HUES48 (cell line): ENCODE measurements around the gene RB1.

Experiments used
- H3K27ac ChIP-seq: one replicate; pipeline ENCODE4 v1.7.0; 2013; ENCODE audit warnings: low read depth, low read length, inconsistent platforms
- H3K27me3 ChIP-seq: 2 replicates; pipeline ENCODE4 v1.6.1; 2013; ENCODE audit warnings: mild to moderate bottlenecking, low read length; ENCODE audit not compliant: control insufficient read depth, insufficient read depth
- H3K36me3 ChIP-seq: 2 replicates; pipeline ENCODE4 v1.6.1; 2013; ENCODE audit warnings: low read length; ENCODE audit not compliant: control insufficient read depth, insufficient read depth
- H3K4me1 ChIP-seq: 2 replicates; pipeline ENCODE4 v1.6.1; 2013; ENCODE audit warnings: mild to moderate bottlenecking, low read length; ENCODE audit not compliant: control insufficient read depth, insufficient read depth
- H3K4me3 ChIP-seq: 2 replicates; pipeline ENCODE4 v1.5.1; 2013; ENCODE audit warnings: mild to moderate bottlenecking, low read depth, low read length
- H3K9ac ChIP-seq: 2 replicates; pipeline ENCODE4 v1.6.1; 2013; ENCODE audit warnings: mild to moderate bottlenecking, low read depth, low read length, moderate library complexity
- H3K9me3 ChIP-seq: 2 replicates; pipeline ENCODE4 v1.6.1; 2013; ENCODE audit warnings: low read length; ENCODE audit not compliant: control insufficient read depth, insufficient read depth

Gene RB1

DNA sequence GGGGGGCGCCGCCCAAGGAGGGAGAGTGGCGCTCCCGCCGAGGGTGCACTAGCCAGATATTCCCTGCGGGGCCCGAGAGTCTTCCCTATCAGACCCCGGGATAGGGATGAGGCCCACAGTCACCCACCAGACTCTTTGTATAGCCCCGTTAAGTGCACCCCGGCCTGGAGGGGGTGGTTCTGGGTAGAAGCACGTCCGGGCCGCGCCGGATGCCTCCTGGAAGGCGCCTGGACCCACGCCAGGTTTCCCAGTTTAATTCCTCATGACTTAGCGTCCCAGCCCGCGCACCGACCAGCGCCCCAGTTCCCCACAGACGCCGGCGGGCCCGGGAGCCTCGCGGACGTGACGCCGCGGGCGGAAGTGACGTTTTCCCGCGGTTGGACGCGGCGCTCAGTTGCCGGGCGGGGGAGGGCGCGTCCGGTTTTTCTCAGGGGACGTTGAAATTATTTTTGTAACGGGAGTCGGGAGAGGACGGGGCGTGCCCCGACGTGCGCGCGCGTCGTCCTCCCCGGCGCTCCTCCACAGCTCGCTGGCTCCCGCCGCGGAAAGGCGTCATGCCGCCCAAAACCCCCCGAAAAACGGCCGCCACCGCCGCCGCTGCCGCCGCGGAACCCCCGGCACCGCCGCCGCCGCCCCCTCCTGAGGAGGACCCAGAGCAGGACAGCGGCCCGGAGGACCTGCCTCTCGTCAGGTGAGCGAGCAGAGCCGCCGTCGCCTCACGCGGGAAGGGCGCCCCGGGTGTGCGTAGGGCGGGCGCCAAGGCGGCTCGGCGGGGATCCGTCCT lies at the start of gene RB1:
RB1 (plus strand) TSS at position 393 of the 784 bp plus-strand sequence; CDS start at position 555, 162 bp downstream.
- peak within 1 kb of the TSS; percentile 97 for H3K4me3 ChIP-seq
- H3K9ac ChIP-seq = peak within 1 kb of the TSS; percentile 97
- H3K27ac ChIP-seq = peak within 1 kb of the TSS; percentile 97

DNA sequence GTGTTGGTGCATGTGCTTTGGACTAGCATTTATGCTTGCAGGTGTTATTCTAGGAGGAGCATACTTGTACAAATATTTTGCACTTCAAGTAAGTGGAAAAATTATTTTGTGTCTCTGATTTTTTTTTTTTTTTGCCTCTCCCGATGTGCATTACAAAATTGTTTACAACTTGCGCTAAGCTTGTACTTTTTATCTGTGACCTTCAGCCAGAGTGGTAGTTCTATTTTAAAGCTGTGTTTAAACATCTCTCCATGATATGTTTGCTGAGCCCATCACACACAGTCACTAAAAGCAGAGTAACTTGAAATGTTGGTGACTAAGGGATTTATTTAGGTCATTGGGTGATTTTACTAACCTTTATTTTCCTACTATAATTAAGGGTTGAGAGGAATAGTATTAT lies 49.7 kb upstream of the RB1 start:
- H3K9me3 ChIP-seq = no peaks in the 10 kb centered on the region
- no peak overlapping the region for H3K4me3 ChIP-seq
- H3K9ac ChIP-seq = no peak overlapping the region
- no peaks in the 10 kb centered on the region for H3K4me1 ChIP-seq
- H3K27ac ChIP-seq = no peak overlapping the region
- H3K27me3 ChIP-seq = no peaks in the 10 kb centered on the region
- peaks cover 54% of the 10 kb centered on the region for H3K36me3 ChIP-seq

More for the DNA sequence above, at the start of gene RB1:
- Histone ChIP-seq H3K27me3 (no peaks in the 10 kb centered on the region), H3K36me3 (no peaks in the 10 kb centered on the region), H3K4me1 (no peaks in the 10 kb centered on the region; the same call in 1 of the 2 replicates), H3K9me3 (no peaks in the 10 kb centered on the region)

DNA sequence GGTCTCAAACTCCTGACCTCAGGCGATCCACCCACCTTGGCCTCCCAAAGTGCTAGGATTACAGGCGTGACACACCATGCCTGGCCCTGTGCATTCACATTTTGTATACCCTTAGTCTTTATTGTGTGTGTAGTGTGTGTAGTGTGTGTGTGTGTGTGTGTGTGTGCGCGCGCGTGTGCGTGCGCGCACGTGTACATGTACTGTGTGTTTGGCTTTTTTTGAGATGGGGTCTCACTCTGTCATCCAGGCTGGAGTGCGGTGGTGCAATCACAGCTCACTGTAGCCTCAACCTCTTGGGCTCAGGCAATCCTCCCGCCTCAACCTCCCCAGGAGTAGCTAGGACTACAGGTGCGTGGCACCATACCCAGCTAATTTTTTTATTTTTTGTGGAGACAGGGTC lies 48.5 kb upstream of the RB1 start:
- H3K27ac ChIP-seq = no peak overlapping the region
- H3K9ac ChIP-seq = no peak overlapping the region
- H3K27me3 ChIP-seq = no peaks in the 10 kb centered on the region
- H3K4me1 ChIP-seq = no peaks in the 10 kb centered on the region
- no peaks in the 10 kb centered on the region for H3K9me3 ChIP-seq
- H3K4me3 ChIP-seq = no peak overlapping the region
- H3K36me3 ChIP-seq = peaks cover 62% of the 10 kb centered on the region

DNA sequence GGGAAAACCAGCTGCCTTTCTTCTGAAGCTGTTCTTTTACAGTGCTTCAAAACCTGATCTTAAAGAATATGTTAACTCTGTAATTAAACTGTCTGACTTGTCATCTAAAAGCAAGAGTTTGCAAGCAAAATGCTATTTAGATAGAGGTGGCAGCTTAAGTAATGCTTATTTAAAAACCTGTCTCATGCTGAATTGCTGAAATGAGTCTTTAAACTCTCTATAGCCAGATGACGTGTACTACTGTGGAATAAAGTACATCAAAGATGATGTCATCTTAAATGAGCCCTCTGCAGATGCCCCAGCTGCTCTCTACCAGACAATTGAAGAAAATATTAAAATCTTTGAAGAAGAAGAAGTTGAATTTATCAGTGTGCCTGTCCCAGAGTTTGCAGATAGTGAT lies 47.6 kb upstream of the RB1 start:
- Histone ChIP-seq H3K27ac (no peak overlapping the region), H3K9me3 (no peaks in the 10 kb centered on the region), H3K4me1 (no peaks in the 10 kb centered on the region), H3K9ac (no peak overlapping the region), H3K36me3 (peaks cover 68% of the 10 kb centered on the region), H3K27me3 (no peaks in the 10 kb centered on the region), H3K4me3 (no peak overlapping the region)

DNA sequence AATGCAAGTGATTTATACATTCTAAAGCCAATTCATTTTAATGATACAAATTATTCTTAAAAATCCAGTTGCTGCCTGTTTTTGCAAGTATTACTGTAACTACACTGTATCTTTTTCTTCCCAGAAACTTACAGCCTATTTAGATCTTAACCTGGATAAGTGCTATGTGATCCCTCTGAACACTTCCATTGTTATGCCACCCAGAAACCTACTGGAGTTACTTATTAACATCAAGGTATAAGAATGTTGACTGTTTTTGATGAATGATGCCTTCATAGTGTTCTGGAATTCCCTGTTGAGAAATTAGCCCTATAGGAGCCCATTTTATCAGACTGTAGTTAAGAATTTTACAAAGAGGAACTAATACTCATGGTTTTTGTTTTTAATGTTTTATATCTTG lies 45.5 kb upstream of the RB1 start:
- Histone ChIP-seq H3K9me3 (no peaks in the 10 kb centered on the region), H3K36me3 (peaks cover 89% of the 10 kb centered on the region), H3K4me1 (0 out of 2 replicates have a peak, but pooled peaks cover 6% of the 10 kb centered on the region), H3K27me3 (no peaks in the 10 kb centered on the region), H3K9ac (no peak overlapping the region), H3K27ac (no peak overlapping the region), H3K4me3 (no peak overlapping the region)

DNA sequence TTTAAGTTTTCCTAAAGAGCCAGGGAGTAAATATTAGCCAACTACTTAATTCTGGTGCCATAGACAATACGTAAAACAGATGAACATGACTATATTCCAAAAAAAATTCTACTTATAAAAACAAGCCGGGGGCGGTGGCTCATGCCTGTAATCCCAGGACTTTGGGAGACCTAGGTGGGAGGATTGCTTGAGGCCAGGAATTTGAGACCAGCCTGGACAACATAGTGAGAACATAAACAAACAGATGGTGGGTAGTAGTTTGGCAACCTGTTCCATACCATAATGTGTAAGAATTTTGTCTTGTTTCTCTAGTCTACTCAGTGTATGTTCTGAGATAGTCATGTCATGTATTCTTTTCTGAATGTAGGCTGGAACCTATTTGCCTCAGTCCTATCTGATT lies 45.1 kb upstream of the RB1 start:
- Histone ChIP-seq H3K27ac (no peak overlapping the region), H3K4me1 (peaks cover 9% of the 10 kb centered on the region; the same call in 1 of the 2 replicates), H3K36me3 (peaks cover 92% of the 10 kb centered on the region), H3K27me3 (no peaks in the 10 kb centered on the region), H3K9me3 (no peaks in the 10 kb centered on the region), H3K4me3 (no peak overlapping the region), H3K9ac (no peak overlapping the region)

DNA sequence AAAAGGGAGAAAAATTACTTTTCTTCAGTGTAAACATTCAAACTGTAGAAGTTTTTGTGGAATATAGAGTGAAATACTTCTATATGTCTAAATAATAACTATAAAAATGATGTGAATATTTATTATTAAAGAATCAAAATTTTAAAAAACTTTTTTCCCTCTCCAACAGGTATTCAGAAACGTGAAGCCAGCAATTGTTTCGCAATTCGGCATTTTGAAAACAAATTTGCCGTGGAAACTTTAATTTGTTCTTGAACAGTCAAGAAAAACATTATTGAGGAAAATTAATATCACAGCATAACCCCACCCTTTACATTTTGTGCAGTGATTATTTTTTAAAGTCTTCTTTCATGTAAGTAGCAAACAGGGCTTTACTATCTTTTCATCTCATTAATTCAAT lies 42.6 kb upstream of the RB1 start:
- H3K4me1 ChIP-seq = peaks cover 10% of the 10 kb centered on the region; the same call in 1 of the 2 replicates
- H3K4me3 ChIP-seq = no peak overlapping the region
- H3K9me3 ChIP-seq = no peaks in the 10 kb centered on the region
- H3K36me3 ChIP-seq = peaks cover 76% of the 10 kb centered on the region
- H3K27ac ChIP-seq = no peak overlapping the region
- no peak overlapping the region for H3K9ac ChIP-seq
- no peaks in the 10 kb centered on the region for H3K27me3 ChIP-seq

DNA sequence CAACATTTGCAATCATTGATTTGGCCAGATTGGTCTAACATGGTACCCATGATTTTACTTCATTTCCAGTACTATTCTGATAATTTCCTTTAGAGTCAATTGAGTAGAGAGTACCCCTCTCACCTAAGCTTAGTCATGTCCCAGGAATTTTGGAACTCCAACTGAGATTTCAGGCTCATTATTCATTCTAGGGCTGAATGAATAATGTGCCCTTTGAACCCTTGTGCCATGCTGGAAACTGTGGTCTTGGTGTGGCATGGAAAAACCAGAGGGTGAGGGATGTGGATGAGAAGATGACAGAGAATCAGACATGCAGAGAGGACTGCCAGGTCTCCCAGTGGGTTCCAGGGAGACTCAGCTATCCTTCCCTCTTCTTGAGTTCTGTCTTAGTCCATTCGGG lies 40.4 kb upstream of the RB1 start:
- no peak overlapping the region for H3K9ac ChIP-seq
- H3K4me3 ChIP-seq = no peak overlapping the region
- peaks cover 54% of the 10 kb centered on the region for H3K36me3 ChIP-seq
- H3K4me1 ChIP-seq = peaks cover 10% of the 10 kb centered on the region; the same call in 1 of the 2 replicates
- H3K27me3 ChIP-seq = no peaks in the 10 kb centered on the region
- H3K27ac ChIP-seq = no peak overlapping the region
- no peaks in the 10 kb centered on the region for H3K9me3 ChIP-seq

DNA sequence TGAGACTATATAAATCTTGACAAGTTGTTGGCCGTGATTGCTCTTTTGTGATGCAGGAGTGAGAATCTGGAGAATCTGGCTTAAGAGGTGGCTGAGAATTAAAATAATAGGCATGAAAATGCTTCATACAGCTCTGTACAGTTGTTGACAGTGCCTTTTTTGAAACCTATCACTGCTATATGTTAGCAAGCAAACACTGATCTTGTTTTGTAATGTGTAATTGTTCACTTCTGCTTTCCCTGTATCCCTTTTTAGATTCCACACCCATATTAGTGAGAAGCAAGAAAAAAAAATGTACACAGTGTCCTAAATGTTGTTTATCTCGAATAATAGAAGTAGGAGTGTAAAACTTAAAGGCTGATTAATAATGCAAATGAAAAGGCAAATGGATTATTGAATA lies 39.5 kb upstream of the RB1 start:
- Histone ChIP-seq H3K36me3 (peaks cover 45% of the 10 kb centered on the region), H3K4me3 (no peak overlapping the region), H3K27ac (no peak overlapping the region), H3K4me1 (peaks cover 10% of the 10 kb centered on the region; the same call in 1 of the 2 replicates), H3K9ac (no peak overlapping the region), H3K9me3 (no peaks in the 10 kb centered on the region), H3K27me3 (no peaks in the 10 kb centered on the region)

DNA sequence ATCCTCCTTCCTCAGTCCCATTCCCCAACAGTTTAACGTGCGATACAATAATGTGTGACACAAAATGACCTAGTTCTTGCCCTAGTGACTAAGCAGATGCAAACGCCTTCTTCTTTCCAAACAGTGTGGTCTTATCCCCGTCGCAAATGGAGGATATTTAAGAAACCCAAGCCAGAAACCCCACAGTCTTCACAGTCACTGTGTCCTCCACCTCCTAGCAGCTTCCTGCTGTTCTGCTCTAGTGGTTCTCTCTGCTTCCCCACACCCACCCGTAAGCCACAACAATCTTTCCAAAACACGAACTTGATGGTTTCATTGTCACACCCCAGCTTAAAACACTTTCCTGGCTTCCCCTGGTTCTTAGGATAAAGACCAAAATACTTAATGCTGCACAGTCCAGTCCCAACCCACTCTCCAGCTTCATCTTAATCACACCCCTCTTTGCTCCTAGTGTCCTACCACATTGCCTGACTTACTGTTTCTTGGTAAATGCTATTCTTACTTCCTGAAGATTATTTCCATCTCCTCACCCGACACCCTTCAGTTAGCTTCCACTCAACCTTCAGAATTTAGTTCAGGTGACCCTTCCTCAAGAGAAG lies 38.2 kb upstream of the RB1 start:
- no peak overlapping the region for H3K9ac ChIP-seq
- no peaks in the 10 kb centered on the region for H3K9me3 ChIP-seq
- H3K27ac ChIP-seq = no peak overlapping the region
- H3K4me1 ChIP-seq = peaks cover 10% of the 10 kb centered on the region; the same call in 1 of the 2 replicates
- H3K27me3 ChIP-seq = no peaks in the 10 kb centered on the region
- H3K4me3 ChIP-seq = no peak overlapping the region
- peaks cover 39% of the 10 kb centered on the region for H3K36me3 ChIP-seq

DNA sequence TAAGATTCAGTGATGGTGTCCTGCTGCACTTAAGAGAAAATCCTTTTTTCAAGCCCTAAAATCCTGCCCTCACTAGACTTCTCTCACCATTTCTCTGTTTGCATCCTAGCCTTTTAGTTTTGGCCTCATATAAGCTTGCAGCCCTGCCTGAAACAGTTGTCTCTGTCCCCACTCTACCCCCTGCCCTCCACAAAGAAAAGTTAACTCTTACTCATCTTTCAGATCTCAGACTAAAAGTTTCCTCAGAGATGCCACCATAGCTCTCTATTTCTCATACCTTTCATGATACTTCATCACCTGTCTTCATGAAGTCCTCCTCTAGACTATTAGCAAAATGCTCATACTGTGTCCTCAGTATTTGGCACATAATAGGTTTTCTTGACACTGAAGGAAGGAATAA lies 37.4 kb upstream of the RB1 start:
- H3K9ac ChIP-seq = no peak overlapping the region
- H3K36me3 ChIP-seq = peaks cover 31% of the 10 kb centered on the region
- H3K4me3 ChIP-seq = no peak overlapping the region
- H3K9me3 ChIP-seq = no peaks in the 10 kb centered on the region
- H3K27me3 ChIP-seq = no peaks in the 10 kb centered on the region
- peaks cover 10% of the 10 kb centered on the region; the same call in 1 of the 2 replicates for H3K4me1 ChIP-seq
- H3K27ac ChIP-seq = no peak overlapping the region
